Nephron progenitor cell (in vitro differentiated cells): ENCODE results near the gene BHLHA15.
A peak's percentile ranks its signal among the peaks of the same experiment; 100 is the strongest.

ENCODE experiments used
- DNase-seq: peaks from one replicate; pipeline ENCODE4 v3.0.0; 2021
- H3K27ac Mint-ChIP-seq: 2 replicates; pipeline ENCODE4 v1.8.0; 2021; ENCODE audit warnings: mild to moderate bottlenecking, moderate library complexity, mixed read lengths
- H3K27me3 Mint-ChIP-seq: 2 replicates; pipeline ENCODE4 v1.8.0; 2021; ENCODE audit warnings: mild to moderate bottlenecking, low read depth, mixed read lengths; ENCODE audit not compliant: poor library complexity
- H3K36me3 Mint-ChIP-seq: 2 replicates; pipeline ENCODE4 v1.8.0; 2021; ENCODE audit warnings: low read depth, mixed read lengths
- H3K4me1 Mint-ChIP-seq: 2 replicates; pipeline ENCODE4 v1.8.0; 2021; ENCODE audit warnings: mixed read lengths
- H3K4me3 Mint-ChIP-seq: 2 replicates; pipeline ENCODE4 v1.8.0; 2021; ENCODE audit warnings: mild to moderate bottlenecking, moderate library complexity, mixed read lengths
- H3K9me3 Mint-ChIP-seq: 2 replicates; pipeline ENCODE4 v1.8.0; 2021; ENCODE audit warnings: mild to moderate bottlenecking, moderate library complexity, mixed read lengths
- CTCF ChIP-seq: fragments of 200-600 bp; sonication (generic); IDR thresholded peaks from 2 replicates; pipeline ENCODE4 v1.5.0; 2021; ENCODE audit warnings: antibody characterized with exemption

Gene BHLHA15

GRCh38 chr7:98204670-98205069 is 6.6 kb upstream of the BHLHA15 start:
- Mint-ChIP-seq H3K27ac (peak overlapping the region; percentile 82), H3K9me3 (peaks cover 3% of the 10 kb centered on the region), H3K4me3 (no peak overlapping the region), H3K27me3 (peaks cover 5% of the 10 kb centered on the region), H3K36me3 (peaks cover 57% of the 10 kb centered on the region), H3K4me1 (peaks cover 5% of the 10 kb centered on the region)
- no peak for TF ChIP-seq CTCF
- DNase-seq, result no peak

DNA sequence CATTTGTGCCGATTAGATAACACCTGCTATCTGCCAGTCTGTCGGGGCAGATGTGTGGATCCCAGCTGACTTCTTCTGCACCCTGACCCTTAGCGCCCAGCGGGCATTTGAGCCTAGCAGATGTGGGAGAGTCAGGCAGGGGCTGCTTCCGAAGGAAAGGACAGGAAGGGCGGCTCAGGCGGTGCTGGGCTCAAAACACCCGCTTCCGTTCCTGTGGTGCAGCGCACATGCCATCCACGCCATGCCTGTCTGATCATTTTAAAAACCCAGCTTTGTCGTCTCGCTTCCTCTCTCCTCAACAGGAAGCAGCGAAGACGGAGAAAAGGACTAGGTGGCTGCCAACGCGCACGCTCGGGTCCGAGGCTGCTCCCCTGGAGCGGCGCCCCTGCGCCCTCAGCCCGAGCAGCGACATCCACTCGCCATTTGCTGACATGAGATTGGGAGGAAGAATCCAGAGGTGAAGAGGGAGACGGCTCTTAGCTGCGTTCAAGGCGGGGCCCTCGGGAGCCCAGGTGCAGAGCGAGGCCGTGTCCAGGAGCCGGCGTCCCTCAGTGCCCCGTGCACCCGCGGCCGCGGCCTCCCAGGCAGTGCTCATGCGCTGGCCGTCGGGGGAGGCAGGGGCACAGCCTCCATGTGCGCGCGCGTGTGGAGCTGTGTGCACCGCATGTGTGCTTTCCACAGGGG is 5.9 kb upstream of the BHLHA15 start:
- Mint-ChIP-seq H3K36me3 (peaks cover 51% of the 10 kb centered on the region), H3K27me3 (peaks cover 10% of the 10 kb centered on the region), H3K4me1 (peaks cover 5% of the 10 kb centered on the region), H3K4me3 (no peak overlapping the region), H3K27ac (no peak overlapping the region), H3K9me3 (no peaks in the 10 kb centered on the region)
- no peak for TF ChIP-seq CTCF
- DNase-seq, result no peak

DNA sequence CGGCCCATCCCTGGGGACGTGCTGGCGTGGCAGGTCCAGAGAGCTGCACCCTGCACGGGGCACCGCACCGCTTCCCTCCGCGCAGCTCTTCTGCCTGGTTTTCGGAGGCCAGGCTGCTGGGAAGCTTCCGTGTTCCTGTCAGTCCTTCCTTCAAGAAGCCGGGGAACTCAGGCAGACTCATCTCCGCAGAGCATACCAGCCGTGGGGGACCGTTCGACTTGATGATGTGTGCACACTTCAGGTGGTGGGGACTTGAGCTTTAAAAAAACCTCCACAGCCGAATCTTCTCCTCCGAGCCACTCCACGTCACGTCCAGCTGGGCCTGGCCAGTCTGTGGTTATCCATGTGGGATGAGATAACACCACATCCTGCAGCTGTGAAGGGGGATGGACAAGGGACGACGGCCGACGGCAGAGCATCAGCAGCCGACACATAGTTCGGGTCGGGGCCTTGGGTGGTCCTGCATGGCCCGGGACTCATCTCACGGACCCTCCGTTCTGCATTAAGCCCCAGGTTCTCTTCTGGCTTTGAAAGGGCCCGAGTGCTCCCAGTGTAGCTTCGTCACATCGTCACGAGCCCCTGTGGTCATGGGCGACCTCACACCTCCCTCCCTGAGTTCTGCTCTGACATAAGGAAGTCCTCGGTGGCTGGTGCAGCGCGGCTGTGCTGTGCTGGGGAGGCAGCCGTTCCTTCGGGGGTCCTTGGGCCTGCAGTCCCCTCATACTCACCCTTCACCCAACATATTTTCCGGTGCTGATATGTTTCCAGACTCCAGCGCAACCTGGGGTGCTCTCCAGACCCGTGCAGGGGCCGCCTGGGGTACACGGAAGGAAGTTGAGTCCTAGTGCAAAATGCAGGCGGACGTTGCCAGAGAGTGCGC is 4.5 kb upstream of the BHLHA15 start:
- Mint-ChIP-seq H3K36me3 (peaks cover 41% of the 10 kb centered on the region), H3K27ac (peak overlapping the region; percentile 61), H3K4me1 (peaks cover 6% of the 10 kb centered on the region), H3K4me3 (no peak overlapping the region), H3K9me3 (no peaks in the 10 kb centered on the region), H3K27me3 (peaks cover 10% of the 10 kb centered on the region)
- no peak for DNase-seq
- TF ChIP-seq CTCF, result no peak

- Mint-ChIP-seq H3K36me3 (peaks cover 30% of the 10 kb centered on the region), H3K9me3 (no peaks in the 10 kb centered on the region), H3K27me3 (peaks cover 12% of the 10 kb centered on the region), H3K4me3 (peak overlapping the region; percentile 68), H3K4me1 (peaks cover 9% of the 10 kb centered on the region), H3K27ac (no peak overlapping the region)
- no peak for DNase-seq
- TF ChIP-seq CTCF, result no peak
Measured at GRCh38 chr7:98209166-98209920, 1.9 kb upstream of the BHLHA15 start.

- DNase-seq, result peak; percentile 37
- H3K4me1 Mint-ChIP-seq, result peaks cover 10% of the 10 kb centered on the region
- H3K9me3 Mint-ChIP-seq, result no peaks in the 10 kb centered on the region
- H3K27ac Mint-ChIP-seq, result no peak overlapping the region
- no peak for TF ChIP-seq CTCF
- peaks cover 12% of the 10 kb centered on the region for H3K27me3 Mint-ChIP-seq
- peak overlapping the region; percentile 68 for H3K4me3 Mint-ChIP-seq
- H3K36me3 Mint-ChIP-seq, result peaks cover 17% of the 10 kb centered on the region
Measured at GRCh38 chr7:98210513-98211220, 572 bp upstream of the BHLHA15 start.
